Body of pancreas (tissue), 4 donors: ENCODE measurements around the gene AMDHD2. TPM values are rescaled to one million over a fixed set of nuclear protein-coding genes. Genes with fewer than 3 reads are reported as not detected.
A peak's percentile ranks its signal among the peaks of the same experiment; 100 is the strongest.

Experiments used
- ATAC-seq: fragments of 150-250 bp; one replicate; pipeline ENCODE4 v1.9.1; 2016
- DNase-seq, 4 donors: peaks; one replicate each; pipeline ENCODE4 v3.0.0-alpha.2; 2019
- H3K27ac ChIP-seq, 4 donors: fragments of 200-600 bp; sonication (generic); 1 replicate in 3 of 4; 2 replicates in 1 of 4; pipeline versions ENCODE4 v1.5.1 to v1.6.1; 2016 to 2019; ENCODE audit warnings: mild to moderate bottlenecking in 1 of 4, mixed read lengths in 1 of 4, moderate library complexity in 1 of 4
- H3K27me3 ChIP-seq, 2 donors: fragments of 200-600 bp; sonication (generic); one replicate each; pipeline ENCODE4 v1.6.0; 2016; ENCODE audit warnings: mild to moderate bottlenecking in 1 of 2
- H3K36me3 ChIP-seq, 2 donors: fragments of 200-600 bp; sonication (generic); replicated peaks in 1 of 2; 2 replicates each; pipeline ENCODE4 v1.5.1; 2016; ENCODE audit warnings: low read depth in 2 of 2; ENCODE audit not compliant: insufficient read depth in 1 of 2
- H3K4me1 ChIP-seq: fragments of 200-600 bp; sonication (generic); one replicate; pipeline ENCODE4 v1.6.0; 2016
- H3K4me3 ChIP-seq, 2 donors: fragments of 200-600 bp; sonication (generic); 1 replicate in 1 of 2; 2 replicates in 1 of 2; pipeline ENCODE4 v1.5.1; 2016 to 2019
- H3K9me3 ChIP-seq, 3 donors: fragments of 200-600 bp; sonication (generic); 1 replicate in 2 of 3; 2 replicates in 1 of 3; pipeline ENCODE4 v1.5.1; 2016
- POLR2A ChIP-seq, 3 donors: fragments of 450-650 bp; IDR thresholded peaks; one replicate each; pipeline ENCODE4 v1.6.1; 2016; ENCODE audit warnings: antibody characterized with exemption in 3 of 3, mild to moderate bottlenecking in 2 of 3
- WGBS, 2 donors: methylation state at CpG; one replicate each; pipeline ENCODE4 v1.1.5; 2017; 5-methylcytosine and 5-hydroxymethylcytosine counted together
- intact Hi-C: fragments of 100-400 bp; cut with DNase I; formaldehyde crosslinking; loops from one replicate; pipeline ENCODE4 v1.15.1; 2023
- total RNA-seq, 2 donors: library from RNA; depleted of rRNA; stranded (reverse); fragments of >200 nt; gene quantifications; one replicate each; pipeline ENCODE4 v1.1.0, GENCODE V29; 2016
- TF ChIP-seq, protein P1 (sequence below), 7 experiments: fragments of 450-650 bp in 4 of 7; fragments of 200-600 bp in 3 of 7; sonication (generic) in 3 of 7; IDR thresholded peaks; one replicate each; pipeline ENCODE4 v1.5.1; 2016 to 2019; ENCODE audit warnings: antibody characterized with exemption in 7 of 7

AMDHD2 gene
- total RNA-seq, 2 donors from 2014 or later, result 13.7 to 33.6 TPM

DNA sequence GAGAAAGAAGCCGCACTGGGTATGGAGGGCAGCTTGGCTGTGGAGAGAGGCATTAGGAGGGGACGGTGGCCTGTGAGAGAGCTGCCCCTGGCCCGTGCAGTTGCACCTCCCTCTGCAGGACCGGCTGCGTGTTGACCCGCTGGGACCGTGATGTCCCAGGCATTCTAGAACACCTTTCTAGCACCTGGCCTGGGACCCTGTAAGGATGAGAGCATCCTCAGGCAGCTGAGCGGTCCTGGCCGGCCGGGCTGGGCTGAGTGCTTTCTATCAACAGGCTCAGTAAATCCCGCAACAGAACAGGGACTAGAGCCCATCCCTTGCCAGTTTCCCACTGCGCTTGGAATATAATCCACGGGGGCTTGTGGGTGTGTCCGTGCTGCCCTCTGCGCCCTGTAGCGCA lies 30.6 kb upstream of the AMDHD2 start:
- H3K36me3 ChIP-seq, result no peaks in the 10 kb centered on the region
- no peaks in the 10 kb centered on the region for H3K27me3 ChIP-seq
- H3K27ac ChIP-seq, result no peak overlapping the region
- H3K4me3 ChIP-seq, result no peak overlapping the region
- peak in 1 of 4 donors; percentile 10 for DNase-seq
- no peaks in the 10 kb centered on the region for H3K9me3 ChIP-seq
- TF ChIP-seq, protein P1, sequence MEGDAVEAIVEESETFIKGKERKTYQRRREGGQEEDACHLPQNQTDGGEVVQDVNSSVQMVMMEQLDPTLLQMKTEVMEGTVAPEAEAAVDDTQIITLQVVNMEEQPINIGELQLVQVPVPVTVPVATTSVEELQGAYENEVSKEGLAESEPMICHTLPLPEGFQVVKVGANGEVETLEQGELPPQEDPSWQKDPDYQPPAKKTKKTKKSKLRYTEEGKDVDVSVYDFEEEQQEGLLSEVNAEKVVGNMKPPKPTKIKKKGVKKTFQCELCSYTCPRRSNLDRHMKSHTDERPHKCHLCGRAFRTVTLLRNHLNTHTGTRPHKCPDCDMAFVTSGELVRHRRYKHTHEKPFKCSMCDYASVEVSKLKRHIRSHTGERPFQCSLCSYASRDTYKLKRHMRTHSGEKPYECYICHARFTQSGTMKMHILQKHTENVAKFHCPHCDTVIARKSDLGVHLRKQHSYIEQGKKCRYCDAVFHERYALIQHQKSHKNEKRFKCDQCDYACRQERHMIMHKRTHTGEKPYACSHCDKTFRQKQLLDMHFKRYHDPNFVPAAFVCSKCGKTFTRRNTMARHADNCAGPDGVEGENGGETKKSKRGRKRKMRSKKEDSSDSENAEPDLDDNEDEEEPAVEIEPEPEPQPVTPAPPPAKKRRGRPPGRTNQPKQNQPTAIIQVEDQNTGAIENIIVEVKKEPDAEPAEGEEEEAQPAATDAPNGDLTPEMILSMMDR (IDR thresholded peaks at IDR 0.05), result no peak
- 91 to 92% methylated on average over 3 to 16 of the region's 16 CpGs for WGBS, 2 donors
- intact Hi-C loops, result no loop called here
- peaks cover 45% of the 10 kb centered on the region for H3K4me1 ChIP-seq
- no peak for ATAC-seq

DNA sequence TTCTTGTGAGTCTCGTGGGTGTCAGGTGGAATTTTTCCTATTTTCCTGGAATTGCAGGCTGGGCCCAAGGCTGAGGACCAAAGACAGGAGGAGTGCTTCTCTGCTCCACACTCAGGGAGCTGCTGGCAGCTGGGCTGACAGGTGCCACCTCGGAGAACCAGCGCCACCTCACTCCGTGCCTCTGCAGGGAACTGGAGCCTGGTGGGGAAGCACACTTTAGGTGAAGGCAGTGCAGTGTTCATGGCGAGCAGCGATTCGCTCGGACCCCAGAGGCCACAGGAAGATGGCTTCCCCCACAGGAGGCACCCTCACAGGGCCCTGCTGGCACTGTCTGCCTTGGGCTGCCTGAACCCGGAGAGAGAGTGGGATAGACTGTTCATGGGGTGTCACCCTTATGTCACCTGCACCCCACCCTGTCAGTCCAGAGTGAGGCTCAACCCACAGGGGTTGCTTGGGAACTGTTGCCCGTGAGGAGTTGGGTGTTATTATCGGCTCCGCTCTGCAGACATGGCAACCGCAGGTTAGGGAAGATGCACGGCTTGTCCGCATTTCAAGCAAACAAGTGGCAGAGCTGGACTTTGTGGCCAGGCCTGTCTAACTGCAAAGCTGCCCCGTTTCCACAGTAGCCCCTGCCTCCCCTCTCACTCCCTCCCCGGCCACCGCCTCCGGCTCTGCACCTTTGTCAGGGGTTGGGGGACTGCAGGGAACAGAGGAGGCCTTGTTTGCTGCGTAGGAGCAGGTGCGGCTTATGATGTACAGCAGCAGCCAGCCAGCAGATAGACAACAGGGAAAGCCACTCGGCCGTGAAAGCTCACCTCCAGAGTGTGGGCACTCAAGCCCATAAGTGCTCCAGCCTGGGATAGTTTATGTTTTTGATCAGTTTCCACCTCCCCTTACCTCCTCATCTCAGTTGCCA lies 29.7 kb upstream of the AMDHD2 start:
- Histone ChIP-seq H3K4me1 (peaks cover 38% of the 10 kb centered on the region), H3K4me3 (no peak overlapping the region), H3K9me3 (no peaks in the 10 kb centered on the region), H3K27me3 (no peaks in the 10 kb centered on the region), H3K36me3 (no peaks in the 10 kb centered on the region), H3K27ac (no peak overlapping the region)
- intact Hi-C loops, result loop anchor here (10.0 kb wide), 1 partner anchor 56 kb away; no protein-coding TSS in a partner anchor
- peak in 1 of 4 donors; percentile 10 for DNase-seq
- TF ChIP-seq POLR2A (IDR thresholded peaks at IDR 0.05), result no peak
- TF ChIP-seq, protein P1 (IDR thresholded peaks at IDR 0.05), result no peak
- no peak for ATAC-seq
- WGBS, 2 donors, result 79 to 81% methylated on average over 9 to 22 of the region's 23 CpGs

DNA sequence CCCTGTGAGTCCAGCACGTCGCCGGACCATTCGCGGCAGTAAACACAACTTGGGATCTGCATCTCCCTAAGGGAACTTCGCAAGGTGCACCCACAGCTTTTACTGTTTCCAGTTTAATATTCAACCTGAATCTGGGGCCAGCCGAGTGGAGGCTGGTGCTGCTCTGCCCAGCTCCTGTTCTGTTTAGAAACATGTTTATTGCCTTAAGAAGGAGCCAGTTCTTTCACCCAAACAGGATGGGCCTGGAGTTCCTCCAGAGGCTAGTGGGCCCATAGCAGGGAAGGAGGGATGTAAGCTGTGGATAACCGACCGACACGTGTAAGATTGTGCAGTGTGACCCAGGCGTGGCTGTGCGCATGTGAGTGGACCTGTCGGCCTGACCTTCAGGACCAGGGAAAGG lies 27.9 kb upstream of the AMDHD2 start:
- Histone ChIP-seq H3K4me1 (peaks cover 27% of the 10 kb centered on the region), H3K9me3 (no peaks in the 10 kb centered on the region), H3K4me3 (no peak overlapping the region), H3K36me3 (peaks cover 0 to 1% of the 10 kb centered on the region in 2 donors), H3K27ac (peak overlapping the region in 3 of 4 donors; percentile 21 to 49 (median 44)), H3K27me3 (no peaks in the 10 kb centered on the region)
- intact Hi-C loops, result loop anchor here (10.0 kb wide), 1 partner anchor 57 kb away; no protein-coding TSS in a partner anchor
- WGBS, 2 donors, result 52 to 60% methylated on average over 10 to 13 of the region's 13 CpGs
- TF ChIP-seq, protein P1 (IDR thresholded peaks at IDR 0.05), result no peak
- TF ChIP-seq POLR2A (IDR thresholded peaks at IDR 0.05), result no peak
- peak in 1 of 4 donors; percentile 13 for DNase-seq
- ATAC-seq, result no peak

DNA sequence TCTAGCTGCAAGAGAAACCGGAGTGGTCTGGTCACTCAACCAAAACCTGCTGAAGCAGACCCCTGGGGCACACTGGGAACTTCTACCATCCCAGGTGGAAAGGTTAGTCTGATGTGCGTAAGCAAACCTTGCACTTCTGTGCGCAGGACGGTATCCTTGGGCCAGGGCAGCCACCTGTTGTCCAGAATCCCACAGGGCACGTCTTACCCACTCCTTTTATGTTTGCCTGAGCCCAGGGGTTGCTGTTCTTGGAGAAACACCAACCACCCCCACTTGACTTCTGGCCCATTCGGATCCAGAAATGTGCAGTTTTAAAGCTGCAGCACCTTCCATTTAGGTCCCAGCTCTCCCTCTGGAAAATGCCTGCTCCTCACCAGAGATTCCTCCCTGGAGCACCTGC lies 26.6 kb upstream of the AMDHD2 start:
- 76 to 78% methylated on average over 6 of the region's 6 CpGs for WGBS, 2 donors
- peaks cover 32% of the 10 kb centered on the region for H3K4me1 ChIP-seq
- H3K9me3 ChIP-seq, result no peaks in the 10 kb centered on the region
- TF ChIP-seq POLR2A (IDR thresholded peaks at IDR 0.05), result no peak
- TF ChIP-seq, protein P1 (IDR thresholded peaks at IDR 0.05), result no peak
- no peak overlapping the region for H3K27ac ChIP-seq
- H3K27me3 ChIP-seq, result no peaks in the 10 kb centered on the region
- DNase-seq, result no peak
- ATAC-seq, result no peak
- no peak overlapping the region for H3K4me3 ChIP-seq
- intact Hi-C loops, result loop anchor here (10.0 kb wide), 1 partner anchor 59 kb away; no protein-coding TSS in a partner anchor
- peaks cover 0 to 1% of the 10 kb centered on the region in 2 donors for H3K36me3 ChIP-seq
